GM12878 (cell line): ENCODE results near the gene IGSF23. TPM values are rescaled to one million over a fixed set of nuclear protein-coding genes. Genes with fewer than 3 reads are reported as not detected.

Experiments used
- ATAC-seq: fragments of 200-7000 bp; cut with Tn5 transposase; 3 replicates; pipeline ENCODE4 v1.9.1; 2020; ENCODE audit warnings: mild to moderate bottlenecking, moderate library complexity
- BruUV-seq: library from RNA; stranded (reverse); fragments of 400-500 nt; replicated peaks from 2 replicates; lab custom pipeline; 2021; lab: Mats Ljungman, UMichigan
- CTCF ChIA-PET: fragments of 300-600 bp; sonication (Branson Sonifier 250); formaldehyde crosslinking; extraction: SDS; loops from one replicate; lab custom pipeline; 2021; ENCODE audit warnings: inconsistent platforms; lab: Yijun Ruan, JAX
- POLR2A ChIA-PET: fragments of 350-600 bp; formaldehyde crosslinking; extraction: SDS; loops from one replicate; lab custom pipeline; 2021; ENCODE audit warnings: inconsistent platforms; lab: Charles Lee
- RAD21 ChIA-PET: fragments of 300-600 bp; sonication (Branson Sonifier 250); formaldehyde crosslinking; loops from one replicate; lab custom pipeline; 2023; ENCODE audit warnings: antibody characterized with exemption; ENCODE audit not compliant: unreplicated experiment; lab: Charles Lee
- SMC1A ChIA-PET: fragments of 300-600 bp; sonication (Branson Sonifier 250); formaldehyde crosslinking; loops from one replicate; lab custom pipeline; 2023; ENCODE audit not compliant: unreplicated experiment, uncharacterized antibody; lab: Charles Lee
- DNase-seq: peaks from one replicate; pipeline ENCODE4 v3.0.0-alpha.2; 2011; ENCODE audit warnings: low read depth, low spot score
- FAIRE-seq: peaks from 3 replicates; lab custom pipeline; 2011; peaks lifted over from hg19 to GRCh38; lab: Jason Lieb, UNC
- H2AFZ ChIP-seq: 2 replicates; pipeline ENCODE4 v1.6.0; 2011; ENCODE audit warnings: low read depth, low read length, control low read depth; ENCODE audit not compliant: control insufficient read depth
- H3K27ac ChIP-seq: 2 replicates; pipeline ENCODE4 v1.5.1; 2011; ENCODE audit warnings: control low read depth; ENCODE audit not compliant: control insufficient read depth, insufficient read depth
- H3K27me3 ChIP-seq, 2 experiments: replicated peaks in 1 of 2; 2 replicates each; pipeline versions ENCODE4 v1.6.0 to v1.6.1; 2011; ENCODE audit warnings: low read length in 1 of 2; ENCODE audit not compliant: control insufficient read depth in 2 of 2, insufficient read depth in 2 of 2
- H3K36me3 ChIP-seq, 2 experiments: 2 replicates each; pipeline ENCODE4 v1.5.1; 2011; ENCODE audit warnings: low read length in 1 of 2; ENCODE audit not compliant: control insufficient read depth in 2 of 2, insufficient read depth in 2 of 2
- H3K4me1 ChIP-seq: 2 replicates; pipeline ENCODE4 v1.6.1; 2011; ENCODE audit warnings: mild to moderate bottlenecking, low read length, moderate library complexity, mixed read lengths; ENCODE audit not compliant: control insufficient read depth, insufficient read depth
- H3K4me2 ChIP-seq: 2 replicates; pipeline ENCODE4 v1.6.0; 2011; ENCODE audit warnings: control low read depth; ENCODE audit not compliant: control insufficient read depth, insufficient read depth
- H3K4me3 ChIP-seq: fragments of 200-600 bp; sonication (generic); 2 replicates; pipeline ENCODE4 v1.5.1; 2016
- H3K79me2 ChIP-seq: 2 replicates; pipeline ENCODE4 v1.6.0; 2011; ENCODE audit warnings: low read length; ENCODE audit not compliant: control insufficient read depth, insufficient read depth
- H3K9ac ChIP-seq: 2 replicates; pipeline ENCODE4 v1.8.0; 2011; ENCODE audit warnings: low read length, control low read depth, mixed read lengths; ENCODE audit not compliant: control insufficient read depth, insufficient read depth
- H3K9me3 ChIP-seq: replicated peaks from 3 replicates; pipeline ENCODE4 v1.5.1; 2011; ENCODE audit warnings: mild to moderate bottlenecking, low read length; ENCODE audit not compliant: control insufficient read depth, insufficient read depth
- H4K20me1 ChIP-seq: 2 replicates; pipeline ENCODE4 v1.6.0; 2011; ENCODE audit not compliant: control insufficient read depth, insufficient read depth
- ATF7 ChIP-seq: fragments of 450-650 bp; IDR thresholded peaks from 2 replicates; pipeline ENCODE4 v1.6.1; 2016; ENCODE audit warnings: low read depth, mild to moderate bottlenecking
- CBX5 ChIP-seq: sonication (generic); IDR thresholded peaks from 2 replicates; pipeline ENCODE4 v1.6.1; 2016; ENCODE audit warnings: low read depth, moderate library complexity, mild to moderate bottlenecking, inconsistent platforms
- CUX1 ChIP-seq: IDR thresholded peaks from 2 replicates; pipeline ENCODE4 v1.6.1; 2012; ENCODE audit warnings: improper control_type of control experiment, low read depth, low read length; ENCODE audit not compliant: insufficient replicate concordance
- EGR1 ChIP-seq, 2 experiments: IDR thresholded peaks; 1 replicate in 1 of 2; 2 replicates in 1 of 2; pipeline ENCODE4 v1.6.1; 2011 to 2012; ENCODE audit warnings: low read depth in 2 of 2, low read length in 2 of 2, borderline replicate concordance in 1 of 2, mild to moderate bottlenecking in 1 of 2, moderate library complexity in 1 of 2
- JUND ChIP-seq: IDR thresholded peaks from 2 replicates; pipeline ENCODE4 v1.6.1; 2012; ENCODE audit warnings: low read depth, mild to moderate bottlenecking, low read length, improper control_type of control experiment, moderate library complexity
- RAD51 ChIP-seq: fragments of 450-650 bp; IDR thresholded peaks from 2 replicates; pipeline ENCODE4 v1.6.1; 2016; ENCODE audit warnings: moderate library complexity, mild to moderate bottlenecking, inconsistent platforms
- RB1 ChIP-seq: fragments of 450-650 bp; formaldehyde crosslinking; IDR thresholded peaks from 2 replicates; pipeline ENCODE4 v1.6.1; 2017; ENCODE audit warnings: mild to moderate bottlenecking, borderline replicate concordance
- RBBP5 ChIP-seq: fragments of 200-600 bp; sonication (generic); conservative IDR thresholded peaks from 2 replicates; pipeline ENCODE4 v1.6.1; 2016
- RFX5 ChIP-seq: IDR thresholded peaks from 2 replicates; pipeline ENCODE4 v1.6.1; 2011; ENCODE audit warnings: low read depth, low read length, improper control_type of control experiment
- SPI1 ChIP-seq: IDR thresholded peaks from 2 replicates; pipeline ENCODE4 v1.6.1; 2011; ENCODE audit warnings: low read depth, mild to moderate bottlenecking, low read length, moderate library complexity, borderline replicate concordance; ENCODE audit not compliant: insufficient read depth
- STAT3 ChIP-seq: IDR thresholded peaks from 2 replicates; pipeline ENCODE4 v1.6.1; 2011; ENCODE audit warnings: low read depth, low read length, improper control_type of control experiment
- TAF1 ChIP-seq: IDR thresholded peaks from 2 replicates; pipeline ENCODE4 v1.6.1; 2011; ENCODE audit warnings: mild to moderate bottlenecking, low read depth, low read length, borderline replicate concordance
- YY1 ChIP-seq: IDR thresholded peaks from 2 replicates; pipeline ENCODE4 v1.6.1; 2011; ENCODE audit warnings: low read depth, mild to moderate bottlenecking, low read length
- WGBS: methylation state at CpG from one replicate; pipeline ENCODE4 v1.1.6; 2016; ENCODE audit warnings: low lambda C conversion rate; ENCODE audit not compliant: insufficient replicate concordance, insufficient coverage; ENCODE audit errors: missing lambda C conversion rate; 5-methylcytosine and 5-hydroxymethylcytosine counted together
- in situ Hi-C: fragments of 300-500 bp; cut with MboI; formaldehyde crosslinking; loops from 9 replicates; pipeline ENCODE4 v1.14.3; 2018; ENCODE audit warnings: mixed read lengths
- intact Hi-C: fragments of 100-400 bp; cut with micrococcal nuclease; formaldehyde crosslinking; loops from one replicate; pipeline ENCODE4 v1.14.2; 2022; ENCODE audit not compliant: unreplicated experiment
- polyA plus RNA-seq, 11 experiments: library from polyadenylated mRNA; depleted of rRNA in 4 of 11; unstranded in 6 of 11; stranded (reverse) in 5 of 11; fragments of >200 nt; fragmentation: Nextera tagmentation in 4 of 11; fragmentation: Illumina TruSeq in 1 of 11; extraction: Ambion mirVana in 4 of 11; extraction: Trizol in 1 of 11; gene quantifications; 1 replicate in 1 of 11; 2 replicates in 10 of 11; pipeline versions ENCODE4 v1.2.1 to v1.2.3, GENCODE V29; 2011 to 2016; ENCODE audit warnings: inconsistent platforms in 2 of 11, missing spikeins in 2 of 11, low read depth in 1 of 11
- total RNA-seq, 4 experiments: library from RNA; depleted of rRNA in 3 of 4; stranded (reverse); fragments of >200 nt in 3 of 4; fragmentation: Illumina TruSeq in 1 of 4; extraction: Trizol in 1 of 4; gene quantifications; 2 replicates each; pipeline versions ENCODE4 v1.2.1 to v1.2.3, GENCODE V29; 2013 to 2021
- TF ChIP-seq, protein P1 (sequence below): fragments of 150-350 bp; IDR thresholded peaks from 2 replicates; pipeline ENCODE4 v1.6.1; 2014; ENCODE audit warnings: mild to moderate bottlenecking, low read depth, low read length
- TF ChIP-seq, protein P2 (sequence below): fragments of 450-650 bp; formaldehyde crosslinking; IDR thresholded peaks from 2 replicates; pipeline ENCODE4 v1.4.0; 2020; ENCODE audit warnings: mild to moderate bottlenecking, moderate library complexity

Gene IGSF23
- total and polyA plus RNA-seq, 10 of the 15 experiments (the other 5 are each of a cell fraction or from before 2014, with no cell fraction given): not detected

DNA sequence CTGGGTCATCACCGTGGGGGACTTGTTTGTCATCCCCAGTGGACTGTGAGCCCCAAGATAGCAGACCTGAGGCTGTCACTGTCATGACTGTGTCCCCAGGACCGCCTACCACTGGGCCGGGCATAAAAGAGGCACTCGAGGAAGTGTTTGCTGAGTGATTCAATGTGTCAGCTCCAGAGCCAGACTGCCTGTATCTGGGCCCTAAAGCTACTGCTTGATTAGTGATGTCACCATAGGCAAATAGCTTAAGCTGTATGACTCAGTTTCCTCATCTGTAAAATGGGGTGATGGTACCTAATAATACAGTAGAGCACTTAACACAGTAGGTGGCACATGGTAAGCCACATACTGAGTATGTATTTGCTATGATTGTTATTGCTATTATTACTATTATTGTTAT, 46.7 kb downstream of the IGSF23 start:
- intact Hi-C loops (no loop called here), in situ Hi-C loops (no loop called here)
- WGBS: 8% methylated on average over 4 of the region's 4 CpGs
- Histone ChIP-seq H3K9me3 (no peaks in the 10 kb centered on the region), H3K79me2 (no peaks in the 10 kb centered on the region), H4K20me1 (no peaks in the 10 kb centered on the region), H3K4me1 (no peaks in the 10 kb centered on the region), H3K27me3 (no peaks in the 10 kb centered on the region), H3K36me3 (no peaks in the 10 kb centered on the region), H3K4me2 (no peak overlapping the region), H2AFZ (no peak overlapping the region), H3K9ac (no peak overlapping the region), H3K27ac (no peak overlapping the region), H3K4me3 (no peak overlapping the region)
- no peak for FAIRE-seq
- SMC1A ChIA-PET: interaction anchor here (0.9 to 2.0 kb wide), 3 partner anchors 62 to 124 kb away, joined by 3 to 4 read pairs (median 3); no protein-coding TSS in a partner anchor
- RAD21 ChIA-PET: interaction anchor here (0.9 to 1.0 kb wide), 2 partner anchors 90 to 111 kb away, joined by 3 read pairs; no protein-coding TSS in a partner anchor
- BruUV-seq: no TSS peak
- CTCF ChIA-PET: interaction anchor here (0.7 to 1.9 kb wide), 3 partner anchors 83 to 89 kb away, joined by 4 to 7 read pairs (median 4); no protein-coding TSS in a partner anchor
- no peak for DNase-seq
- no peak for ATAC-seq
- POLR2A ChIA-PET: no interaction called here
- TF ChIP-seq, protein P1, sequence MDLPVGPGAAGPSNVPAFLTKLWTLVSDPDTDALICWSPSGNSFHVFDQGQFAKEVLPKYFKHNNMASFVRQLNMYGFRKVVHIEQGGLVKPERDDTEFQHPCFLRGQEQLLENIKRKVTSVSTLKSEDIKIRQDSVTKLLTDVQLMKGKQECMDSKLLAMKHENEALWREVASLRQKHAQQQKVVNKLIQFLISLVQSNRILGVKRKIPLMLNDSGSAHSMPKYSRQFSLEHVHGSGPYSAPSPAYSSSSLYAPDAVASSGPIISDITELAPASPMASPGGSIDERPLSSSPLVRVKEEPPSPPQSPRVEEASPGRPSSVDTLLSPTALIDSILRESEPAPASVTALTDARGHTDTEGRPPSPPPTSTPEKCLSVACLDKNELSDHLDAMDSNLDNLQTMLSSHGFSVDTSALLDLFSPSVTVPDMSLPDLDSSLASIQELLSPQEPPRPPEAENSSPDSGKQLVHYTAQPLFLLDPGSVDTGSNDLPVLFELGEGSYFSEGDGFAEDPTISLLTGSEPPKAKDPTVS: no peak
- TF ChIP-seq STAT3: no peak
- no peak for TF ChIP-seq TAF1
- no peak for TF ChIP-seq CUX1
- TF ChIP-seq, protein P2, sequence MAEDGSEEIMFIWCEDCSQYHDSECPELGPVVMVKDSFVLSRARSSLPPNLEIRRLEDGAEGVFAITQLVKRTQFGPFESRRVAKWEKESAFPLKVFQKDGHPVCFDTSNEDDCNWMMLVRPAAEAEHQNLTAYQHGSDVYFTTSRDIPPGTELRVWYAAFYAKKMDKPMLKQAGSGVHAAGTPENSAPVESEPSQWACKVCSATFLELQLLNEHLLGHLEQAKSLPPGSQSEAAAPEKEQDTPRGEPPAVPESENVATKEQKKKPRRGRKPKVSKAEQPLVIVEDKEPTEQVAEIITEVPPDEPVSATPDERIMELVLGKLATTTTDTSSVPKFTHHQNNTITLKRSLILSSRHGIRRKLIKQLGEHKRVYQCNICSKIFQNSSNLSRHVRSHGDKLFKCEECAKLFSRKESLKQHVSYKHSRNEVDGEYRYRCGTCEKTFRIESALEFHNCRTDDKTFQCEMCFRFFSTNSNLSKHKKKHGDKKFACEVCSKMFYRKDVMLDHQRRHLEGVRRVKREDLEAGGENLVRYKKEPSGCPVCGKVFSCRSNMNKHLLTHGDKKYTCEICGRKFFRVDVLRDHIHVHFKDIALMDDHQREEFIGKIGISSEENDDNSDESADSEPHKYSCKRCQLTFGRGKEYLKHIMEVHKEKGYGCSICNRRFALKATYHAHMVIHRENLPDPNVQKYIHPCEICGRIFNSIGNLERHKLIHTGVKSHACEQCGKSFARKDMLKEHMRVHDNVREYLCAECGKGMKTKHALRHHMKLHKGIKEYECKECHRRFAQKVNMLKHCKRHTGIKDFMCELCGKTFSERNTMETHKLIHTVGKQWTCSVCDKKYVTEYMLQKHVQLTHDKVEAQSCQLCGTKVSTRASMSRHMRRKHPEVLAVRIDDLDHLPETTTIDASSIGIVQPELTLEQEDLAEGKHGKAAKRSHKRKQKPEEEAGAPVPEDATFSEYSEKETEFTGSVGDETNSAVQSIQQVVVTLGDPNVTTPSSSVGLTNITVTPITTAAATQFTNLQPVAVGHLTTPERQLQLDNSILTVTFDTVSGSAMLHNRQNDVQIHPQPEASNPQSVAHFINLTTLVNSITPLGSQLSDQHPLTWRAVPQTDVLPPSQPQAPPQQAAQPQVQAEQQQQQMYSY (CRISPR knock-in tag): no peak
- no peak for TF ChIP-seq YY1
- no peak for TF ChIP-seq JUND
- TF ChIP-seq ATF7: no peak
- no peak for TF ChIP-seq EGR1 (IDR thresholded peaks at IDR 0.05; ENCODE audit: borderline replicate concordance in 1 of 2, low read depth in 2 of 2, low read length in 2 of 2)
- no peak for TF ChIP-seq RBBP5
- no peak for TF ChIP-seq SPI1
- TF ChIP-seq RB1: no peak
- TF ChIP-seq CBX5: no peak
- TF ChIP-seq RAD51: no peak
- no peak for TF ChIP-seq RFX5
